ENCODE data around the gene DCAF15. TPM values are rescaled to one million over a fixed set of nuclear protein-coding genes. Genes with fewer than 3 reads are reported as not detected.

DCAF15 gene
- total RNA-seq, 1 experiment from 2014 or later: 43.0 TPM

- CTCF ChIA-PET: no interaction called here
- H3K4me1 ChIP-seq: no peaks in the 10 kb centered on the region
- no peak for DNase-seq
- Mint-ChIP-seq H3K4me1 (ENCODE audit: low read depth, unreplicated experiment) (peaks cover 10% of the 10 kb centered on the region), H3K27ac (ENCODE audit: unreplicated experiment) (peak overlapping the region; percentile 77), H3K9me3 (ENCODE audit: unreplicated experiment) (no peaks in the 10 kb centered on the region), H3K36me3 (ENCODE audit: insufficient read depth, unreplicated experiment) (peaks cover 15% of the 10 kb centered on the region), H3K27me3 (ENCODE audit: insufficient read depth, unreplicated experiment) (no peaks in the 10 kb centered on the region), H3K4me3 (ENCODE audit: unreplicated experiment) (no peak overlapping the region)
- H3K9me3 ChIP-seq: no peaks in the 10 kb centered on the region
- H3K27me3 ChIP-seq (replicated peaks; ENCODE audit: control insufficient read depth, insufficient read depth, low read length): no peaks in the 10 kb centered on the region
- intact Hi-C loops (cut with micrococcal nuclease; ENCODE audit: unreplicated experiment): no loop called here
- H3K4me3 ChIP-seq (ENCODE audit: low read depth, low read length): no peak overlapping the region
- POLR2A ChIA-PET: interaction anchor here (0.6 kb wide), 1 partner anchor 57 kb away, joined by 4 read pairs; no protein-coding TSS in a partner anchor
- BruUV-seq (replicated peaks): no TSS peak
- no peaks in the 10 kb centered on the region; the same call in 1 of the 2 replicates for H3K36me3 ChIP-seq (ENCODE audit: control insufficient read depth, insufficient read depth, low read length)
- TF ChIP-seq, protein P1, sequence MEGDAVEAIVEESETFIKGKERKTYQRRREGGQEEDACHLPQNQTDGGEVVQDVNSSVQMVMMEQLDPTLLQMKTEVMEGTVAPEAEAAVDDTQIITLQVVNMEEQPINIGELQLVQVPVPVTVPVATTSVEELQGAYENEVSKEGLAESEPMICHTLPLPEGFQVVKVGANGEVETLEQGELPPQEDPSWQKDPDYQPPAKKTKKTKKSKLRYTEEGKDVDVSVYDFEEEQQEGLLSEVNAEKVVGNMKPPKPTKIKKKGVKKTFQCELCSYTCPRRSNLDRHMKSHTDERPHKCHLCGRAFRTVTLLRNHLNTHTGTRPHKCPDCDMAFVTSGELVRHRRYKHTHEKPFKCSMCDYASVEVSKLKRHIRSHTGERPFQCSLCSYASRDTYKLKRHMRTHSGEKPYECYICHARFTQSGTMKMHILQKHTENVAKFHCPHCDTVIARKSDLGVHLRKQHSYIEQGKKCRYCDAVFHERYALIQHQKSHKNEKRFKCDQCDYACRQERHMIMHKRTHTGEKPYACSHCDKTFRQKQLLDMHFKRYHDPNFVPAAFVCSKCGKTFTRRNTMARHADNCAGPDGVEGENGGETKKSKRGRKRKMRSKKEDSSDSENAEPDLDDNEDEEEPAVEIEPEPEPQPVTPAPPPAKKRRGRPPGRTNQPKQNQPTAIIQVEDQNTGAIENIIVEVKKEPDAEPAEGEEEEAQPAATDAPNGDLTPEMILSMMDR (IDR thresholded peaks at IDR 0.05; ENCODE audit: insufficient read depth in 1 of 2, low read depth in 1 of 2, low read length in 1 of 2, severe bottlenecking in 1 of 2, unreplicated experiment in 1 of 2): no peak
Observed at GRCh38 chr19:13985771-13986347, 33.5 kb downstream of the DCAF15 start.

GRCh38 chr19:13986348-13986904 is 34.1 kb downstream of the DCAF15 start:
- no peaks in the 10 kb centered on the region for H3K27me3 ChIP-seq (replicated peaks; ENCODE audit: control insufficient read depth, insufficient read depth, low read length)
- Mint-ChIP-seq H3K4me3 (ENCODE audit: unreplicated experiment) (no peak overlapping the region), H3K9me3 (ENCODE audit: unreplicated experiment) (no peaks in the 10 kb centered on the region), H3K27me3 (ENCODE audit: insufficient read depth, unreplicated experiment) (no peaks in the 10 kb centered on the region), H3K36me3 (ENCODE audit: insufficient read depth, unreplicated experiment) (peaks cover 10% of the 10 kb centered on the region), H3K27ac (ENCODE audit: unreplicated experiment) (no peak overlapping the region), H3K4me1 (ENCODE audit: low read depth, unreplicated experiment) (peaks cover 10% of the 10 kb centered on the region)
- no peak for DNase-seq
- H3K4me1 ChIP-seq: no peaks in the 10 kb centered on the region
- ChIA-PET CTCF (no interaction called here), POLR2A (no interaction called here)
- H3K36me3 ChIP-seq (ENCODE audit: control insufficient read depth, insufficient read depth, low read length): no peaks in the 10 kb centered on the region; the same call in 1 of the 2 replicates
- TF ChIP-seq, protein P1 (IDR thresholded peaks at IDR 0.05; ENCODE audit: insufficient read depth in 1 of 2, low read depth in 1 of 2, low read length in 1 of 2, severe bottlenecking in 1 of 2, unreplicated experiment in 1 of 2): no peak
- no peaks in the 10 kb centered on the region for H3K9me3 ChIP-seq
- intact Hi-C loops (cut with micrococcal nuclease; ENCODE audit: unreplicated experiment): no loop called here
- no TSS peak for BruUV-seq (replicated peaks)
- no peak overlapping the region for H3K4me3 ChIP-seq (ENCODE audit: low read depth, low read length)

GRCh38 chr19:13987101-13987890 is 35.0 kb downstream of the DCAF15 start:
- H3K4me1 ChIP-seq: no peaks in the 10 kb centered on the region
- TF ChIP-seq, protein P1 (IDR thresholded peaks at IDR 0.05; ENCODE audit: insufficient read depth in 1 of 2, low read depth in 1 of 2, low read length in 1 of 2, severe bottlenecking in 1 of 2, unreplicated experiment in 1 of 2): no peak
- H3K36me3 ChIP-seq (ENCODE audit: control insufficient read depth, insufficient read depth, low read length): no peaks in the 10 kb centered on the region; the same call in 1 of the 2 replicates
- BruUV-seq (replicated peaks): no TSS peak
- Mint-ChIP-seq H3K27ac (ENCODE audit: unreplicated experiment) (no peak overlapping the region), H3K9me3 (ENCODE audit: unreplicated experiment) (no peaks in the 10 kb centered on the region), H3K4me3 (ENCODE audit: unreplicated experiment) (no peak overlapping the region), H3K36me3 (ENCODE audit: insufficient read depth, unreplicated experiment) (peaks cover 10% of the 10 kb centered on the region), H3K27me3 (ENCODE audit: insufficient read depth, unreplicated experiment) (no peaks in the 10 kb centered on the region), H3K4me1 (ENCODE audit: low read depth, unreplicated experiment) (peaks cover 10% of the 10 kb centered on the region)
- intact Hi-C loops (cut with micrococcal nuclease; ENCODE audit: unreplicated experiment): no loop called here
- DNase-seq: no peak
- H3K4me3 ChIP-seq (ENCODE audit: low read depth, low read length): no peak overlapping the region
- no peaks in the 10 kb centered on the region for H3K9me3 ChIP-seq
- CTCF ChIA-PET: interaction anchor here (1.1 kb wide), 1 partner anchor 9 kb away, joined by 3 read pairs; no protein-coding TSS in a partner anchor
- POLR2A ChIA-PET: interaction anchor here (0.6 kb wide), 1 partner anchor 27 kb away, joined by 3 read pairs; no protein-coding TSS in a partner anchor
- no peaks in the 10 kb centered on the region for H3K27me3 ChIP-seq (replicated peaks; ENCODE audit: control insufficient read depth, insufficient read depth, low read length)

Data from Caco-2 (cell line).